Measurements from ENCODE around the gene PDE6B. TPM values are rescaled to one million over a fixed set of nuclear protein-coding genes. Genes with fewer than 3 reads are reported as not detected.
A peak's percentile ranks its signal among the peaks of the same experiment; 100 is the strongest.

Gene PDE6B
- polyA plus RNA-seq, 1 donor from 2014 or later, result 3.2 TPM

GRCh38 chr4:578451-579443, 46.6 kb upstream of the PDE6B start:
- Histone ChIP-seq H3F3A (ENCODE audit: insufficient read depth, low read length, poor library complexity, severe bottlenecking) (peaks cover 2% of the 10 kb centered on the region), H3K27me3 (ENCODE audit: insufficient read depth, low read depth, low read length) (peaks cover 23% of the 10 kb centered on the region), H3K9me2 (ENCODE audit: insufficient read depth, low read length) (no peaks in the 10 kb centered on the region), H3K4me2 (ENCODE audit: low read length) (peak overlapping the region; percentile 83), H3K9me3 (ENCODE audit: low read length) (peaks cover 9% of the 10 kb centered on the region), H3K79me2 (replicated peaks; ENCODE audit: insufficient read depth, low read length) (no peaks in the 10 kb centered on the region), H3K27ac (ENCODE audit: low read length) (peak overlapping the region; percentile 87), H4K20me1 (ENCODE audit: insufficient read depth) (no peaks in the 10 kb centered on the region), H2AFZ (ENCODE audit: low read depth, low read length) (no peak overlapping the region), H3K9ac (ENCODE audit: low read length) (peak overlapping the region; percentile 78), H3K36me3 (ENCODE audit: insufficient read depth, low read length) (no peaks in the 10 kb centered on the region), H3K4me3 (ENCODE audit: low read length) (peak overlapping the region; percentile 89)
- TF ChIP-seq EZH2 (IDR thresholded peaks at IDR 0.05; ENCODE audit: borderline replicate concordance, insufficient read depth, low read length, poor library complexity, severe bottlenecking), result no peak
- no peak for TF ChIP-seq SMC3 (conservative IDR thresholded peaks at IDR 0.05; ENCODE audit: poor library complexity)
- no peak for TF ChIP-seq EP300 (conservative IDR thresholded peaks at IDR 0.05; ENCODE audit: poor library complexity, severe bottlenecking)
- no peak for TF ChIP-seq POLR2AphosphoS5 (IDR thresholded peaks at IDR 0.05)
- TF ChIP-seq CTCF (IDR thresholded peaks at IDR 0.05; ENCODE audit: poor library complexity, severe bottlenecking), result no peak
- no peak for TF ChIP-seq RAD21 (conservative IDR thresholded peaks at IDR 0.05)
- no peak for TF ChIP-seq REST (IDR thresholded peaks at IDR 0.05; ENCODE audit: borderline replicate concordance)
- TF ChIP-seq MXI1 (conservative IDR thresholded peaks at IDR 0.05; ENCODE audit: poor library complexity, severe bottlenecking), result no peak

GRCh38 chr4:579543-580175, 45.7 kb upstream of the PDE6B start:
- peaks cover 9% of the 10 kb centered on the region for H3K9me3 ChIP-seq (ENCODE audit: low read length)
- no peaks in the 10 kb centered on the region for H3K36me3 ChIP-seq (ENCODE audit: insufficient read depth, low read length)
- no peak overlapping the region for H3K27ac ChIP-seq (ENCODE audit: low read length)
- H2AFZ ChIP-seq (ENCODE audit: low read depth, low read length), result no peak overlapping the region
- H3K4me2 ChIP-seq (ENCODE audit: low read length), result no peak overlapping the region
- H4K20me1 ChIP-seq (ENCODE audit: insufficient read depth), result no peaks in the 10 kb centered on the region
- no peak overlapping the region for H3K9ac ChIP-seq (ENCODE audit: low read length)
- no peaks in the 10 kb centered on the region for H3K9me2 ChIP-seq (ENCODE audit: insufficient read depth, low read length)
- peaks cover 14% of the 10 kb centered on the region for H3K27me3 ChIP-seq (ENCODE audit: insufficient read depth, low read depth, low read length)
- no peaks in the 10 kb centered on the region for H3K79me2 ChIP-seq (replicated peaks; ENCODE audit: insufficient read depth, low read length)
- TF ChIP-seq EP300 (conservative IDR thresholded peaks at IDR 0.05; ENCODE audit: poor library complexity, severe bottlenecking), result no peak
- TF ChIP-seq MXI1 (conservative IDR thresholded peaks at IDR 0.05; ENCODE audit: poor library complexity, severe bottlenecking), result no peak
- TF ChIP-seq TAF1 (IDR thresholded peaks at IDR 0.05; ENCODE audit: low read depth), result no peak
- no peak for TF ChIP-seq SMC3 (conservative IDR thresholded peaks at IDR 0.05; ENCODE audit: poor library complexity)
- TF ChIP-seq EZH2 (IDR thresholded peaks at IDR 0.05; ENCODE audit: borderline replicate concordance, insufficient read depth, low read length, poor library complexity, severe bottlenecking), result no peak
- TF ChIP-seq POLR2AphosphoS5 (IDR thresholded peaks at IDR 0.05), result no peak
- TF ChIP-seq REST (IDR thresholded peaks at IDR 0.05; ENCODE audit: borderline replicate concordance), result no peak
- TF ChIP-seq CTCF (IDR thresholded peaks at IDR 0.05; ENCODE audit: poor library complexity, severe bottlenecking), result no peak
- TF ChIP-seq RAD21 (conservative IDR thresholded peaks at IDR 0.05), result no peak
- peaks cover under 1% of the 10 kb centered on the region for H3F3A ChIP-seq (ENCODE audit: insufficient read depth, low read length, poor library complexity, severe bottlenecking)
- H3K4me3 ChIP-seq (ENCODE audit: low read length), result peak overlapping the region; percentile 89
